Hypothalamus (tissue), 51 donors: ENCODE measurements around the gene ZNF442.
"Not testable (repeated sequence)": the region's sequence is repeated elsewhere in the genome, so short reads cannot be mapped to it uniquely, and the experiment has no call there.

Source experiments
- DNase-seq, 51 donors: peaks; one replicate each; lab custom pipeline; 2025; lab: John Stamatoyannopoulos, UW

The ZNF442 gene

DNA sequence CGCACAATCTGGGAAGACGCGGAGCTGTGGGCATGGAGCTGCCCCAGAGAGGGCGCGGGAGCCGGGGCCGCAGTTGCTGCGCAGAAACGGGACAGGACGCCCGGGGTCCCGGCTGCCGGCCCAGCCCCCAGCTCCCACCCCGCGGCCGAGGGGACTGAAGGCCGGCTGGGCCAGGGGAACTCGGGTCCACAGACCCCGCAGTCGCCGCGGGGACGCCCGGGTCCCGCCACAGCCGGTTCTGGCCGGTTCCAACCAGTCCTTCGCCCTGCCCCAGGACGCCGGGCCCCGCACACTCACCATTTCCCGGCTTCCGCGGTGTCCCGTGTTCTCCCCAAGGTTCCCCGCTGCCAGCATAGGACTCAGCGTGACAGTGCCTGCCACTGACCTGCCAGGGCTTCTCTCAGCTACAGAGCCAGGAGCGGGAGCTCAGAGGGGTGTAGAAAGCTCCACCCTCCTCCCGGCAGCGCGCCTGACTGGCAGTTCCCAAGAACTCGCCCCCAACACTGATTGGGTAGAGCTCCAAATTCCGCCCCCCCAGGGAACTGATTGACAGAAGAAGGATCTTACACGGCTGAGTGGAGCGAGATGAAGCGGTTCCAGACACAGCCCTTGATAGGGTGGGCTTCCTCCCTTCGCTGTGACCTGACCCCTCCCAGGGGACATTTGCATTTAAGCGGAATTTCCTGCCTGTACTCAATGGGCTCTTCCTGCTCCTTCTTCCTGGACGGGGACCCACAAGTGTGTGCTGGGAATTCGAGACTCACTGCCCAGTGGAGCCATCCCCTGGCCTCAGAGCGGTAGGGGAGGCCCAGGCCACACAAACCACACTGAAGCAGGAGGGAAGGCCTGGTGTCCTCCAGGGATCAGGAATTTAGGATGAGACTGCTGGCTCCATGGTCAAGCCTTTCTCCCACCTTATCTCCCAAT lies at the start of gene ZNF442:
Gene ZNF442, minus strand, starts transcription at position 448 of the 927 bp plus-strand sequence. CDS start 2,052 bp downstream, outside the sequence.
- DNase-seq: peak; percentile 41 to 97 (median 90)

DNA sequence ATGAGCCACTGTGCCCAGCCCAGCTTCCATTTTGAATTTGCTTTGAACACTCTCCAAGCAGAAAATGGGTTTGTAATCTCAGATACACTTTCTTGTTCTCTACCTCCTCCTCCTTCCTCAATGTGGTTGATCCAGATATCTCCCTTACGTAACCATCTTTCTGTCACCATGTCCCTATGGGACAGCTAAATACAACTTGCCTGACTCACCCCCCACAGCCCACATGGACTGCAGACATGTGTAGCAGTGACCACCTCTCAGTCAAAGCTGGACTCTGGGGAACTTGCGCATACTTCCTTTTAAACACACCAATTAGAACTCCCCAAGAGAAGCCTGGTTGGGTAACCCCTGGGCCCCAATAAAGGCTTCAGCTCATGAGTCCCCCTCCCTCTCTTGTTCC lies 46.4 kb upstream of the ZNF442 start:
- no peak for DNase-seq

DNA sequence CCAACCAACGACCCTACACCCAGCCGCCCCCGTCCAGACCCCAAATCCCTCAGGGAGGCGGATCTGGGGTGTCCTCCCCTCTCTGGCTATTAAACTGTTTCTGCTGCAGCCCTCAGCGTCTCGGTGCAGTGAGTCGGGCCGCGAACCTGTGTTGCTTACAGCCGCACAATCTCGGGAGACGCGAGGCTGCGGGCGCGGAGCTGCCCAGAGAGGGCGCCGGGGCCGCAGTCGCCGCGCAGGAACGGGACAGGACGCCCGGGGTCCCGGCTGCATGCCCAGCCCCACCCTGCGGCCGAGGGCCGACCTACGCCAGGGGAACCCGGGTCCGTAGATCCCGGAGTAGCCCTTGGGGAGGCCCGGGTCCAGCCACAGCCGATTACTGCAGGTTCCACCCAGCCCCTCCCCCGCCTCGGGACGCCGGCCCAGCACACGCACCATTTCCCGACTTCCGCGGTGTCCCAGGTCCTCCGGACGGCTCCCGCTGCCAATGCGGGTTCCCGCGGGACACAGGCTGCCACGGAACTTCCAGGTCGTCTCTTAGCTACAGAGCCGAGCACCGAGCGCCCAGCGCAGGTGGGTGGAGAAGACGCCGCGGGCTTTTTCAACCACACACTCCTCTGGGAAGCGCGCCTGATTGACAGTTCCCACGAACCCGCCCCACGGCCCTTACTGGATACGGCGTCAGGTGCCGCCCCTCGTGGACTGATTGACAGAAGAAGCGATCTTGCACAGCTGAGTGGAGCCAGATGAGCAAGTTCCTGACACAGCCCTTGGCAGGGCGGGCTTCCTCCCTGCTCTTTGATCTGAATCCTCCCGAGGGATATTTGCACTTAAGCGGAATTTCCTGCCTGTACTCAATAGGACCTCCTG lies 35.4 kb upstream of the ZNF442 start, which contains the start of gene ZNF799:
Gene ZNF799, minus strand, starts transcription at position 639 of the 870 bp plus-strand sequence. Its CDS starts 201 bp downstream, at position 438.
- DNase-seq: peak; percentile 58 to 99 (median 94)

DNA sequence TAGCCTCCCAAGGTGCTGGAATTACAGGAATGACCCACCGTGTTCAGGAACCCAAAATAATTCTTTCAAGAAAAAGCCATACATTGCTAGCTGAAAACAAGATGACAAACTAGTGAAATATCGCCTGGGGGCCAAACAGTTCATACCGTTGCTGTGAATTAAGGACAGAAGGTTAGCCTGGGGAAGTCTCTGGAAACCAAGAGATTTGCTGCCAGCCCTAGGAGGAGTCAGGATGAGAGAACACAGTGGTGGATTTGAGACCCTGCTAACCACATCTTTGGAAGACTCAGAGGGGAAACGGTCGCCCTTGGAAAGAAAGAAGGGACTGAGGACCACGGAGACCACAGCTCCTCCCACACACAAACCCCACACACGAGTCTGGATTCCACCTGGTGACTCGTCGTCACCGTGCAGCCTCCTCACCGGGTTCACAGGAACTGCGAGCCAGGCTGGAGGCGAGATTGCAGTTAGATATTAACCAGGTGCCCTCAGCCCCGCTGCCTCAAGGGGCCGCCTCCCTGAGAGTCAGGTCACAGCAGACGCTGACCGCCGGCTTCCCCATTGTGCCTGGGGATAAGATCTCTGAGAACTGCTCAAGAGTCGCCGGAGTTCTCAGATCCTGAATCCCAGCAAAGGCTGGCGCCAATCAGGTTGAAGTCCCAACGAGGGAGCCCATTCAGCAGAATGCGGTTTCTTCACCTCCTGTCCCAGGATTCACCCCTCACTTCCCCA lies 34.6 kb upstream of the ZNF442 start:
- peak in 14 of 51 donors; percentile 0 to 34 (median 11) for DNase-seq

DNA sequence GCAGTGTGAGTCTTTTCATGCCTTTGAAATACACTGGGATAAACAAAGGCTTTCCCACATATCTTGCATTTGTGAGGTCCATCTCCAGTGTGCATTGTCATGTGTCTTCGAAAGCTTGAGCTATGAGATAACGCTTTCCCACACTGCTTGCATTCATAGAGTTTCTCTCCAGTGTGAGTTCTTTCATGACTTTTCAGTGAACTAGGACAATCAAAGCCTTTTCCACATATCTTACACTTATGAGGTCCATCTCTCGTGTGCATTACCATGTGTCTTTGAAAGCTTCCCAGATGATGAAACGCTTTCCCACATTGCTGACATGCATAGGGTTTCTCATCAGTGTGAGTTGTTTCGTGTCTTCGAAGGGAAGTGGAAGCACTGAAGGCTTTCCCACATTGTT lies 25.7 kb upstream of the ZNF442 start:
- not testable (repeated sequence) for DNase-seq

DNA sequence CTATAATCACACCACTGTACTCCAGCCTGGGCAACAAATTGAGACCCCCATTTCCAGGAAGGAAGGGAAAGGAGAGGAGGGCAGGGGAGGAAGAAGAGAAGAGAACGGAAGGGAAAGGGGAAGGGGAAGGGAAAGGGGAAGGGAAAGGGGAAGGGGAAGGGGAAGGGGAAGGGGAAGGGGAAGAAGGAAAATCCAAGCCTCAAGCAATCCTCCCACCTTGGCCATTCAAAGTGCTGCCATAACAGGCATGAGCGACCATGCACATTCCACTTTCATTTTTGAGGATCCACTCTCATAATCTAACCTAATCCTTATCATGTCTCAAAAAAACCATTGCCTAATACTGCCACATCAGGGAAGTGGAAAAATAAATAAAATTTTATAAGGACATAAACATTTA lies 20.9 kb upstream of the ZNF442 start:
- DNase-seq: not testable (repeated sequence)

DNA sequence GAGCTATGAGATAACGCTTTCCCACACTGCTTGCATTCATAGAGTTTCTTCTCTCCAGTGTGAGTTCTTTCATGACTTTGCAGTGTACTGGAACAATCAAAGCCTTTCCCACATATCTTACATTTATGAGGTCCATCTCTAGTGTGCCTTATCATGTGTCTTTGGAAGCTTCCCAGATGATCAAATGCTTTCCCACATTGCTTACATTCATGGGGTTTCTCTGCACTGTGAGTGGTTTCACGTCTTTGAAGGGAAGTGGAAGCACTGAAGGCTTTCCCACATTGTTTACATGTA lies 14.9 kb upstream of the ZNF442 start:
- no peak for DNase-seq

DNA sequence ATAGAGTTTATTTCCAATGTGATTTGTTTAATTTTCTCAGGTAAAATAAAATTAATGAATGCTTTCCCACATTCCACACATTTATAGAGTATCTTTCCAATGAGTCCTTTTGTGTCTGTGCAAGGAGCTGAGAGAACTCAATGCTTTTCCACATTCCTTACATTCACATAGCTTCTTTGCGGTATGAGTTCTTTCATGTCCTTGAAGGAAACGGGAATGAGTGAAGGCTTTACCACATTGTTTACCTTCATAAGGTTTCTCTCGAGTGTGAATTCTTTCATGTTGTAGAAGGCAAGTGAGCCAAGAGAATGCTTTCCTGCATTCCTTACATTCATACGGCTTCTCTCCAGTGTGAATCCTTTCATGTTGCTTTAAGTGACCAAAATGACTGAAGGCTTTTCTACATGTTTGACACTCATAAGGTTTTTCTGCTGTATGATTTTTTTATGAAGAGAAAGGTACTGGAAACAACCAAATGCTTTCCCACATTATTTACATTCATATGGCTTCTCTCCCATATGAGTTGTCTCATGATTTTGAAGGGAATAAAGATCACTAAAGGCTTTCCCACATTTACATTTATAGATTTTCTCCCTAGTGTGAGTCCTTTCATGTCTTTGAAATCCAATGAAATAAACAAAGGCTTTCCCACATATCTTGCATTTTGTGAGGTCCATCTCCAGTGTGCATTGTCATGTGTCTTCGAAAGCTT lies 14.4 kb upstream of the ZNF442 start:
- DNase-seq: no peak

DNA sequence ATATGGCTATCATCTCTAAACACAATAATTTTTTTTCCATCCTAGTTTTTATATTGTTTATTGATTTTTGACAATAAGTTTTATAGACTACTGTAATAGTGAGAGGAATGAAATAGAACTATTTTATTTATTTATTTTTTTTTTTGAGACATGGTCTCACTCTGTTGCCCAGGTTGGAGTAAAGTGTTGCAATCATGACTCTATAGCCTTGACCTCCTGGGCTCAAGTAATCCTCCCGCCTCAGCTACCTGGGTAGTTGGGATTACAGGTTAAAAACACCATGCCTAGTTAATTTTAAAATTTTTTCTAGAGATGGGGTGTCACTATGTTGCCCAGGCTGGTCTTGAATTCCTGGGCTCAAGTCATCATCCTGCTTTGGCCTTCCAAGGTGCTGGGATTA lies 8.5 kb upstream of the ZNF442 start:
- no peak for DNase-seq

DNA sequence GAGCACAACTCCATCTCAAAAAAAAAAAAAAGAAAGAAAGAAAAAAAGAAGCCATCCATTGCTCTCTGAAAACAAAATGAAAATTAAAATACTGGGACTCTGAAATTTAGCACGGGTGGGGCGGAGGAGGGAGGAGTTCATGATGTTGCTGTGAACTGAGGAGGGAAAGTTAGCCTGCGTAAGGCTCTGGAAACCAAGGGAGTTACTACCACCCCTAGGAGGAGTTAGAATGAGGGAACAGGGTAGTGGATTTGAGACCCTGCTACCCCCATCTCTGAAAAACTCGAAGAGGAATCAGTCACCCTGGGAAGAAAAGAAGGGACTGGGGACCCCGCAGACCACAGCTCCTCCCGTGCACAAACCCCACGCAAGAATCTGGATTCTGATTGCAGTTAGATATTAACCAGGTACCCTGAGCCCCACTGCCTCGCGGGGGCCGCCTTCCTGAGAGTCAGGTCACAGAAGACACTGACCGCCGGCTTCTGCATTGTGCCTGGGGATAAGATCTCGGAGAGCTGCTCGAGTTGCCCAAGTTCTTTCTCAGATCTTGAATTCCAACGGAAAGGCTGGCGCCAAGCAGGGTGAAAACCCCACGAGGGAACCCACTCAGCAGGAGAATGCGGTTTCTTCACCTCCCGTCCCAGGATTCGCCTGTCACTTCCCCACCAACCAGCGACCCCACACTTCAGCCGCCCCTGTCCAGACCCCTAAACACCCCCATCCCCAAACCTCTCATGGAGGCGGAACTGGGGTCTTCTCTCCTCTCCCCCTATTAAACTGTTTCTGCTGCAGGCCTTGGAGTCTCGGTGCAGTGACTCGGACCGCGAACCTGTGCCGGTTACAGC lies 870 bp downstream of the ZNF442 start:
- DNase-seq: peak in 21 of 51 donors; percentile 1 to 42 (median 24)

DNA sequence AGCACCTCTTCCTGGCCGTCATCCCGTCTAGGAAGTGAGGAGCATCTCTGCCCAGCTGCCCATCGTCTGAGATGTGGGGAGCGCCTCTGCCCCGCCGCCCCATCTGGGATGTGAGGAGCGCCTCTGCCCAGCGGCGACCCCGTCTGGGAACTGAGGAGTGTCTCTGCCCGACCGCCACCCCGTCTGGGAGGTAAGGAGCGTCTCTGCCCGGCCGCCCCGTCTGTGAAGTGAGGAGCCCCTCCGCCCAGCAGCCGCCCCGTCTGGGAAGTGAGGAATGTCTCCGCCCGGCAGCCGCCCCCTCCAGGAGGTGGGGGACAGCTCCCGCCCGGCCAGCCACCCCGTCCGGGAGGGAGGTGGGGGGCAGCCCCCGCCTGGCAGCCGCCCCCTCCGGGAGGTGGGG lies 3.2 kb downstream of the ZNF442 start:
- DNase-seq: not testable (repeated sequence)

DNA sequence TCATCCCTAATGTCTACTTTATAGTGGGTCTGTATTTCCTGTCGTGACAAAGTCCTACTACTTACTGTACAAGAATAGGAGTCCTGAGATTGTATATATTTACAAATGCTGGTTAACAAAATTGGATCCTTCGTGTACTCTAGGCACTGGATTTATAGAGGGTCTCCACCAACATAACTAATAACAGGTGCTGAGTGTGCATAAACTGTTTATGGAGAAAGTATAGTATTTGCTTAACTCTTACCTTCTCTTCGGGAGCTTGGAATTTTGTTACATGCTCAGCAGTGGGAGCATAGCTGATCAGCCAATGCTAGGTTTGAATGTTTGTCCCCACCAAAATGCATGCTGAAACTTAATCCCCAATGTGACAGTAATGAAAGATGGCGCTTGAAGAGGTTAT lies 12.1 kb downstream of the ZNF442 start:
- no peak for DNase-seq

DNA sequence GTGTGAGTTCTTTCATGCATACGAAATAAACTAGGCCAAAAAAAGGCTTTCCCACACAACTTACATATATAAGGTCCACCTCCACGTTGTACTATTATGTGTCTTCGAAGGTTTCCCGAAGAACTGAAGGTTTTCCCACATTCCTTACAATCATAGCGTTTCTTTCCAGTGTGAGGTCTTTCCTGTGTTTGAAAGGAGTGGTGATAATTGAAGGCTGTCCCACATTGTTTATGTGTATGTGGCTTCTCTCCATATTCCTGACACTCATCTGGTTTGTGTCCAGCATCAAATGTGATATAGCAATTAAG lies 14.6 kb downstream of the ZNF442 start:
- DNase-seq: no peak

DNA sequence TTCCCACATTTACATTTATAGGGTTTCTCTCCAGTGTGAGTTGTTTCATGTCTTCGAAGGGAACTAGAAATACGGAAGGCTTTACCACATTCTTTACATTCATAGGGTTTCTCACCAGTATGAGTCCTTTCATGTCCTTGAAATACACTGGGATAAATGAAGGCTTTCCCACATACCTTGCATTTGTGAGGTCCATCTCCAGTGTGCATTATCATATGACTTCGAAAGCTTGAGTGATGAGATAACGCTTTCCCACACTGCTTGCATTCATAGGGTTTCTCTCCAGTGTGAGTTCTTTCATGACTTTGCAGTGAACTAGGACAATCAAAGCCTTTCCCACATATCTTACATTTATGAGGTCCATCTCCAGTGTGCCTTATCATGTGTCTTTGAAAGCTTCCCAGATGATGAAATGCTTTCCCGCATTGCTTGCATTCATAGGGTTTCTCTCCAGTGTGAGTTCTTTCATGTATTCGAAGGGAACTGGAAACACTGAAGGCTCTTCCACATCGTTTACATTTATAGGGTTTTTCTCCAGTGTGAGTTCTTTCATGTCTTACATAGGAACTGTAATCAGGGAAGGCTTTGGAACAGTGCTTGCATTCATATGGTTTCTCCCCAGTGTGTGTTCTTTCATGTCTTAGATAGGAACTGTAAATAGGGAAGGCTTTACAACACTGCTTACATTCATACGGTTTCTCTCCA lies 15.1 kb downstream of the ZNF442 start:
- DNase-seq: no peak

DNA sequence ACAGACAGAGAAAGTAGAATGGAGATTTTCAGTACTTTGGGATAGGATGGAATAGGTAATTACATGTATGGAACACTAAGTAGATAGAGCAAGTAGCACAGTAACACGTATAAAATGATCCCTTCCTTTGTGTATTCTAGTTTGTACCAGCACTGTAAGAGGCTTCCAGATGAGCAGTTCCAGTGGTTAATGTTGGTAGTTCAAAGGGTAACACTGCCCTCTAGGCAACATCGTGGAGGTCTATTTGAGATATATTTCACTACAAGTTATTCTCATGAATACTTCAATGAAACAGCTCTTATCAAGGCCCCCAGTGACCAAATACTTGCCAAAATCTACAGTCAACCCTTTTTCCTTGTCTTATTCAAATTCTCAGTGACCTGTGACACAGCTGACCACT lies 18.6 kb downstream of the ZNF442 start:
- DNase-seq: peak in 1 of 51 donors; percentile 0

DNA sequence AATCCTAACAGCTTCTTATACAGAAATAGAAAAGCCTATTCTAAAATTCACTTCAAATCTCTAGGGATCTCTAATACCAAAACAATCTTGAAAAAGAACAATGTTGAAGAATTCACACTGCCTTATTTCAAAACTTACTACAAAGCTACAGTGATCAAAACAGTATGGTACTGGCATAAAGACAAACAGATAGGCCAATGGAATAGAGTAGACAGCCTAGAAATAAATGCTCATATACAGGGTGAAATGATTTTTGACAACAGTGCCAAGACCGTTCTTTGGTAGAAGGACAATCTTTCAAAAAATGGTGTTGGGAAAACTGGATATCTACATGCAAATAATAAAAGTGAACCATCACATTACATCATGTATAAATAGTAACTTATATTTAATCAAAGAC lies 20.3 kb downstream of the ZNF442 start:
- DNase-seq: no peak

DNA sequence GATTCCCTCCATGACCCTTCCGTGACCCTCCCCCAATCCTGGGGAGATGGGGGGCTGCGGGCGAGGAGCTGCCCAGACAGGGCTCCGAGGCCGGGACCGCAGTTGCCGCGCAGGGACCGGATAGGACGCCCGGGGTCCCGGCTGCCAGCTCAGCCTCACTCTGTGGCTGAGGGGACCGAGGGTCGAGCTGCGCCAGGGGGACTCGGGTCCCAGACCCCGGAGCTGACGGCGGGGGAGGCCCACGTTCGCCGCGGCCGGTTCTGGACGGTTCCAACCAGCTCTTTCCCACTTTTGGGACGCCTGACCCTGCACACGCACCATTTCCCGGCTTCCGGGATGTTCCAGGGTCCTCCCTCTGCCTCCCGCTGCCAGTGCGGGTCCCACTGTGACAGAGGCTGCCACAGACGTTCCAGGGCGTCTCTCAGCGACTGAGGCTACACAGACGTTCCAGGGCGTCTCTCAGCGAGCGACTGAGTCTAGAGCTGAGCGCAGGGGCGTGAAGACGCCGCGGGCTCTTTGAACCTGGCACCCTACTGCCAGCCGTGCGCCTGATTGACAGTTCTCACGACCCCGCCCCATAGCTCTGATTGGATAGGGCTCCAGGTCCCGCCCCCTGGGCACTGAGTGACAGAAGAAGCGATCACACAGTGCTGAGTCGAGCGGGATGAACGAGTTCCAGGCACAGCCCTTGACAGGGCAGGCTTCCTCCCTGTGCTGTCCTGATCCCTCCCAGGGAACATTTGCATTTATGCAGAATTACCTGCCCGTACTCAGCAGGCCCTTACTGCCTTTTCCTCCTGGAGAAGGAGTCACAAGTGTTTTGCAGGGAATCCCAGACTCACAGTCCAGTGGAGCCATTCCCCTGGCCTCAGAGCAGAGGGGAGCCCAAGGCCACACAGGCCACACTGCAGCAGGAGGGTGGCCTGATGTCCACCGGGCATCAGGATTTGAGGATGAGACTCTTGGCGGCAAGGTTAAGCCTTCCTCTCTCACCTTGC lies 32.0 kb downstream of the ZNF442 start, which contains the start of gene ZNF563:
Gene ZNF563, minus strand, starts transcription at position 472 of the 998 bp plus-strand sequence. Its CDS starts 151 bp downstream, at position 321.
- DNase-seq: peak; percentile 61 to 99 (median 94)
